Activated T-cell treated with anti-CD3 and anti-CD28 coated beads, Interleukin-2, amount 50 U/mL, for 4 hours (primary cell): Measurements from ENCODE around the gene CACNA1G. TPM values are rescaled to one million over a fixed set of nuclear protein-coding genes. Genes with fewer than 3 reads are reported as not detected.
A peak's percentile ranks its signal among the peaks of the same experiment; 100 is the strongest.

Source experiments
- ATAC-seq, 2 donors: fragments of 200-7000 bp; cut with Tn5 transposase; one replicate each; pipeline ENCODE4 v1.10.0; 2021
- DNase-seq: peaks from one replicate; pipeline ENCODE4 v3.0.0-alpha.2; 2020
- H3K27me3 Mint-ChIP-seq: one replicate; pipeline ENCODE4 v1.8.0; 2021; ENCODE audit warnings: low read depth, mixed read lengths
- H3K36me3 Mint-ChIP-seq: one replicate; pipeline ENCODE4 v1.8.0; 2022; ENCODE audit warnings: mixed read lengths; ENCODE audit not compliant: insufficient read depth
- H3K4me1 Mint-ChIP-seq: one replicate; pipeline ENCODE4 v1.8.0; 2021; ENCODE audit warnings: low read depth, mixed read lengths
- H3K4me3 Mint-ChIP-seq: one replicate; pipeline ENCODE4 v1.8.0; 2021; ENCODE audit warnings: mild to moderate bottlenecking, moderate library complexity, mixed read lengths
- H3K9me3 Mint-ChIP-seq: one replicate; pipeline ENCODE4 v1.8.0; 2021; ENCODE audit warnings: mixed read lengths
- total RNA-seq, 3 donors: library from RNA; stranded (reverse); gene quantifications; one replicate each; pipeline ENCODE4 v1.2.1, GENCODE V29; 2021

CACNA1G gene
- total RNA-seq, 3 donors from 2014 or later = 0.03 TPM; not detected in 2

DNA sequence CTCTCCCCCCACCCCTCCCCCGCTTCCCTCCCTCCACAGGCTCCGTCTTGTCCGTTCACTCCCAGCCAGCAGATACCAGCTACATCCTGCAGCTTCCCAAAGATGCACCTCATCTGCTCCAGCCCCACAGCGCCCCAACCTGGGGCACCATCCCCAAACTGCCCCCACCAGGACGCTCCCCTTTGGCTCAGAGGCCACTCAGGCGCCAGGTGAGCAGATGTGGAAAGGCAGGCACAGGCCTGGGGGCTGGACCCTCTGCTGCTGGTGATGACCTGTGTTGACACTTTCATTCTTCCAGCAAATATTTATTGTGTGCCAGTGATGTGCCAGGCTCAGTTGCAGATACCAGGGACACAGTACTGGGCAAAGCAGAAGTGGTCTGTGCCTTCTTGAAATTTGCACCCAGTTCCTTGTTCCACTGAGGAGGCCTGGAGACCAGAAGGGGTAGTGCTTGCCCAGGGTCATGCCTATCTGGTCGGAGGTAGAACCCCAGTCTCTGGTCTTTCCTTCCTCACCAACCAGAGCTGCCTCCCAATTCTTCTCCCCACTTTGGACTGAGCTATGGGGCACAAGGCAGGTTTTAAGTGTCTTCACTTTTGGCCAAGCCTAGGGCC, 63.9 kb downstream of the CACNA1G start:
- peaks cover 50% of the 10 kb centered on the region for H3K27me3 Mint-ChIP-seq
- H3K9me3 Mint-ChIP-seq = no peaks in the 10 kb centered on the region
- ATAC-seq (no peak), DNase-seq (no peak)
- peaks cover 4% of the 10 kb centered on the region for H3K4me1 Mint-ChIP-seq
- H3K36me3 Mint-ChIP-seq = no peaks in the 10 kb centered on the region
- no peak overlapping the region for H3K4me3 Mint-ChIP-seq

DNA sequence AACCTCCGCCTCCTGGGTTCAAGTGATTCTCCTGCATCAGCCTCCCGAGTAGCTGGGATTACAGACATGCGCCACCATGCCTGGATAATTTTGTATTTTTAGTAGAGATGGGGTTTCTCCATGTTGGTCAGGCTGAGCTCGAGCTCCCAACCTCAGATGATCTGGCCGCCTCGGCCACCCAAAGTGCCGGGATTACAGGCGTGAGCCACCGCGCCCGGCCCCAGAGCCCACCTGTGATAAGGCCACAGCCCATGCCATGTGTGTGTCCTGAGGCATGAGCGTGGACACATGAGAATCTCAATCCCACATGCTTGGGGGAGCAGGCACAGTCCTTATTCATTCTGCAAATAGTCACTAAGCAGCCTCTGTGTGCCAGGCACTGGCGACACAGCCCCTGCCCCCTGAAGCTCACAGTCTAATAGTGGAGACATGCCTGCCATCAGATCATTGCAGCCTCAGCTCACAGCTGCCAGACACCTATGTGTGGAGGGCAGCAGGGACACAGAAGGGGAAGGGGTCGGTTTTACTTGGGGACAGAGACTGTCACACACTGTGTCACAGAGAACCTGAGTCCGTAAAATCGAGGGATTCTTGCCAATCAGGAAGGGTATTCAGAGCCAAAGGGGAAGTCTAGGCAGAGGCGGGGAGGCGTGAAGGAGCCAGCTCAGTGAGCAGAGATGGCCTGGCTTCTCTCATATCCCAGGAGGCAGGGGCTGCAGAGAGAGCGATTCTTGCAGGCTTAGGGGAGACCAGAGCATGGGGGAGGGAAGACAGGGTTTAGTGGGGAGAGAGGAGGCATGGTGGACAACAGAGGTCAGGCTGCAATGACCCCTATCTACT, 64.7 kb downstream of the CACNA1G start:
- H3K27me3 Mint-ChIP-seq = peaks cover 55% of the 10 kb centered on the region
- no peak for DNase-seq

DNA sequence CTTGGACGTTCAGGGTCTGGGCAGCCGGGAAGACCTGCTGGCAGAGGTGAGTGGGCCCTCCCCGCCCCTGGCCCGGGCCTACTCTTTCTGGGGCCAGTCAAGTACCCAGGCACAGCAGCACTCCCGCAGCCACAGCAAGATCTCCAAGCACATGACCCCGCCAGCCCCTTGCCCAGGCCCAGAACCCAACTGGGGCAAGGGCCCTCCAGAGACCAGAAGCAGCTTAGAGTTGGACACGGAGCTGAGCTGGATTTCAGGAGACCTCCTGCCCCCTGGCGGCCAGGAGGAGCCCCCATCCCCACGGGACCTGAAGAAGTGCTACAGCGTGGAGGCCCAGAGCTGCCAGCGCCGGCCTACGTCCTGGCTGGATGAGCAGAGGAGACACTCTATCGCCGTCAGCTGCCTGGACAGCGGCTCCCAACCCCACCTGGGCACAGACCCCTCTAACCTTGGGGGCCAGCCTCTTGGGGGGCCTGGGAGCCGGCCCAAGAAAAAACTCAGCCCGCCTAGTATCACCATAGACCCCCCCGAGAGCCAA, 65.6 kb downstream of the CACNA1G start:
- H3K27me3 Mint-ChIP-seq = peaks cover 59% of the 10 kb centered on the region
- no peak overlapping the region for H3K4me3 Mint-ChIP-seq
- peak; percentile 75 to 77 for ATAC-seq
- H3K9me3 Mint-ChIP-seq = no peaks in the 10 kb centered on the region
- peak; percentile 61 for DNase-seq
- peaks cover 4% of the 10 kb centered on the region for H3K4me1 Mint-ChIP-seq
- H3K36me3 Mint-ChIP-seq = no peaks in the 10 kb centered on the region

More for the DNA sequence above, 64.7 kb downstream of the CACNA1G start:
- Mint-ChIP-seq H3K36me3 (no peaks in the 10 kb centered on the region), H3K4me1 (peaks cover 4% of the 10 kb centered on the region), H3K9me3 (no peaks in the 10 kb centered on the region), H3K4me3 (no peak overlapping the region)
- no peak for ATAC-seq

DNA sequence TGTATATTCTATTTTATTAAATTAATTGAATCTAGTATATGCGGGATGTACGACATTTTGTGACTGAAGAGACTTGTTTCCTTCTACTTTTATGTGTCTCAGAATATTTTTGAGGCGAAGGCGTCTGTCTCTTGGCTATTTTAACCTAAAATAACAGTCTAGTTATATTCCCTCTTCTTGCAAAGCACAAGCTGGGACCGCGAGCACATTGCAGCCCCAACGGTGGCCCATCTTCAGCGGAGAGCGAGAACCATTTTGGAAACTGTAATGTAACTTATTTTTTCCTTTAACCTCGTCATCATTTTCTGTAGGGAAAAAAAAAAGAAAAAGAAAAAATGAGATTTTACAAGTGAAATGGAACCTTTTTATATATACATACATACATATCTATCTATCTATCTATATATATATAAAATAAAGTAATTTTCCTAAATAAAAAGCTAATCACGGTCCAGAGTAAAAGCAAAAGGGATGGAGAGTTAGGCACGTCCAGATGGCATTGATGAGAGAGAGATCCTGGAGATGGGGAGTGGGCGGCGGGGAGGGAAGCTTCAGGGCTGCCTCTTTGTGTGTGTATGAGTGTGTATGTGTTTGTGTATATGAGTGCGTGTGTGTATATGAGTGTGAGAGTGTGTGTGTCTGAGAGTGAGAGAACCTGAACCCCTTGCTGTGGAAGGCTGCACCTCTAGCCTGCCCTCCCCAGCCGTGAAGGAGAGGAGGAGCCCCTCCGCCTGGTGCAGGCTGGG, 66.7 kb downstream of the CACNA1G start:
- no peaks in the 10 kb centered on the region for H3K9me3 Mint-ChIP-seq
- ATAC-seq (no peak), DNase-seq (no peak)
- no peak overlapping the region for H3K4me3 Mint-ChIP-seq
- H3K4me1 Mint-ChIP-seq = peaks cover 4% of the 10 kb centered on the region
- peaks cover 65% of the 10 kb centered on the region for H3K27me3 Mint-ChIP-seq
- H3K36me3 Mint-ChIP-seq = no peaks in the 10 kb centered on the region

DNA sequence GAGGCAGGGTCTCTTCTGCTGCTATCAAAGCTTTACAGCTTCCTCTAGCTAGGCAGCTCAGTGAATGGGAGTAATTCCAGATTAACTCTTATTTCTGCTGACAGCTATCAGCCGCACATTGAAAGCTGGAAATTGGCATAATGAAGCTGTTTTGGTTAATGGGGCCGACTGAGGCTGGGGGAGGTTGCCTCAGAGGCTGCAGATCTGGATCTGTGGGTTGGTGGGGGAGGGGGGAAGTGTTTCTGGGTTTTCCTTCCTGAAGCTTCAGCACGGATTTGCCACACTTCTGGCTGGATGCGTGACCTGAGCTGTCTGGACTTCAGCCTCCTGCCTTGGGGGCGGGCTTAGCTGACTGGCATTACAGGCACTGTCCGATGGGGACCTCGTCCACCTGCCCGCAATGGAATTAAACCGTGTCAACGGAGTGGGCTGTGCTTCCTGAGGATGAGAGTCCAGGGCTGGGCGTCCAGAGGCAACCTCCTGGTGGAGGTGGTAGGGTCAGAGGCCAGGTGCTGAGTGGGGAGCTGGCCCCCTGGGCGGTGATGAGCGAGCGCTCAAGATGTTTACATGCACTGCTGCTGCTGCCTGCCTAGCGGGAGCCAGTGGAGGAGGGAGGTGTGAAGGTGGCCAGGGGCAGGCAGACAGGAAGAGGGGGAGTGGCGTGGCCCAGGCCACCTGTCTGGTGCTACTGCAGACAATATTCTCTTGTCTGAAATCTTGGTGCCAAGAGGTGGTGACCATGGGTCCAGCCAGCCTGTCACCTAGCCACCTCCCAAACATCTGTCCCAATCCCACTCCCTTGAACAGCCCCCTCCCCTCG, 67.5 kb downstream of the CACNA1G start:
- DNase-seq = no peak
- Mint-ChIP-seq H3K9me3 (no peaks in the 10 kb centered on the region), H3K4me3 (no peak overlapping the region), H3K27me3 (peaks cover 73% of the 10 kb centered on the region), H3K36me3 (no peaks in the 10 kb centered on the region), H3K4me1 (peaks cover 4% of the 10 kb centered on the region)
- no peak for ATAC-seq

DNA sequence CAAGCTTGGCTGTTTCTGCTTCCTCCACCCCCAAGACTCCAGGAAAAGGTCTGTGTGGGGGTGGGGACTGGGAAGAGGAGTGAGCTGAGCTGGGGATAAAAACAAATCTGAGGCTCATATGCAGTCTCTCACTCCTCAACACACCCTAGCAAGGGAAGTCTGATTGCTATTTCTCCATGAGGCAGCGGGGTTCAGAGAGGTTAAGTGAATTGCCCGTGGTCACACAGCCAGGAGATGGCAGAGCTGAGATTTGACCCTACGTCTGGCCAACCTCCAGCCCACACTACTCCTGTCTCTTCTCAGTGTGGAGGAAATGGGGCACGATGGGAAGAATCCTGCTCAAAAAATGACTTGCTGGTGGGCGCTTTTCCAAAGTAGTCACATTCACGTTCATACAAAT, 69.4 kb downstream of the CACNA1G start:
- H3K4me1 Mint-ChIP-seq = peaks cover 4% of the 10 kb centered on the region
- peaks cover 85% of the 10 kb centered on the region for H3K27me3 Mint-ChIP-seq
- no peaks in the 10 kb centered on the region for H3K36me3 Mint-ChIP-seq
- no peaks in the 10 kb centered on the region for H3K9me3 Mint-ChIP-seq
- no peak for DNase-seq
- no peak for ATAC-seq
- H3K4me3 Mint-ChIP-seq = no peak overlapping the region

DNA sequence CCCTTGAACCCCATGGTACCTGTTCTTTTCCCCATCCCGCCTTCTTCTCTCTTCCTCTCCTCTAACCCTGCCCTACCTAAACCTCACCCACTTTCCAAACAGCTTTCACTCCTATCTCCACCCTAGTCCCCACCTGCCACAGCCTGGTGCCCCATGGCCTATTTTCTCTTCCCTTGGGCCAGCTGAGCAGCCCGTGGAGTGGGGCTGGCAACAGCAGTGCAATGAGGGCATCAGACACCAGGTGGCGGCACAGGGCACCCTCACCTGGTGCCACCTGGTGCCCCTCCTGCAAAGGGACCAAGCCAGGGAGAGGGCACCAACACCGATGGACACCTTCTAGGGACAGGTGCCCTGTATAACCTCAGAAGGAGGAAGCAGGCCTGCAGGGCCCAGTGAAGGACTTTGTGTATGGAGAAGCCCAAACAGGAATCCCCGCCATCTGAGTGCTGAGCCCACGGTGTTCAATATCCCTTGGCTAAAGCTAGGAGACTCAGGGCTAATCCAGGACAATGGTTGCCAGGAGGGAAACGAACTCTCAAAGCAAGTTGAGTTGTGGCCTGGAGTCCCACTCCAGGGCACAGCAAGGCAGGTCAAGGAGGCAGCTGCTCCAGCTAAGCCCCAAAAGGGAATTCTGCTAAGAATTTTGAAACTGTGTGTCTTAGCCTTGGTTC, 70.1 kb downstream of the CACNA1G start:
- DNase-seq (peak; percentile 46), ATAC-seq (peak in 1 of 2 donors; percentile 72)
- peaks cover 81% of the 10 kb centered on the region for H3K27me3 Mint-ChIP-seq
- no peaks in the 10 kb centered on the region for H3K36me3 Mint-ChIP-seq
- H3K4me1 Mint-ChIP-seq = peaks cover 4% of the 10 kb centered on the region
- H3K9me3 Mint-ChIP-seq = no peaks in the 10 kb centered on the region
- no peak overlapping the region for H3K4me3 Mint-ChIP-seq

DNA sequence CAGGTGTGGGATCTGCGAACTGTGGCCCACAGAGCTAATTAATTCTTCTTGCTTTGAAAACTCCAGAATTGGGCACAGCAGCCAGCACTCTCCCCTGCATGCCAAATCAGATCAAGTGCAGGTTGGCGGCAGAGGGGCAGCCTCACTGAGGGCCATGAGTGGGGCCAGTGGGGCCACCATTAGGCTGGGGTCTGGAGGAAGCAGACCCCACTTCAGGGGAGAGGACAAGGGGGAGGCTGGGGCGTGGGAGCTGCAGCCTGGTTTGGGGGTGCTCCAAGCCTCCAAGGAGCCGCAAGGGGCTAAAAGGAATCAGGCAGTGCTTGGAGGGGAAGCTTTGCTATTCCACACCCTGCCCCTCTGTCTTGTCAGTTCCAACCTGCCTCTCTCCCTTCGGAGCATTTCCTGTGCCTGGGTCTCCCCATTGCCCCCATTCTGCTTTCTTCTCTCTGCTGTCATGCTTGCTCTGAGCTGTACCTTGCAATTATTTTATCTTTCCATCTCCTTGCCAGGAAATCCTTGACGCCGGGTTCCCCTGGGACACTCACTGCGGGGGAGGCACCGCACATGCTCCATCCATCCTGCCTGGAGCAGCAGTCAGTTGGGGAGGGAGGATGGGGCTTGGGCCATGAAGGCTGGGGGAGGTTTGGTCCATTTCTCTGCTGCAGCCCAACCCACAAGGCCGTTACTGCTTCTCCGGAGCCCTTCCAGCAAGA, 70.8 kb downstream of the CACNA1G start:
- no peak for DNase-seq
- peaks cover 82% of the 10 kb centered on the region for H3K27me3 Mint-ChIP-seq
- peaks cover 4% of the 10 kb centered on the region for H3K4me1 Mint-ChIP-seq
- no peaks in the 10 kb centered on the region for H3K36me3 Mint-ChIP-seq
- no peak for ATAC-seq
- H3K4me3 Mint-ChIP-seq = no peak overlapping the region
- H3K9me3 Mint-ChIP-seq = no peaks in the 10 kb centered on the region

DNA sequence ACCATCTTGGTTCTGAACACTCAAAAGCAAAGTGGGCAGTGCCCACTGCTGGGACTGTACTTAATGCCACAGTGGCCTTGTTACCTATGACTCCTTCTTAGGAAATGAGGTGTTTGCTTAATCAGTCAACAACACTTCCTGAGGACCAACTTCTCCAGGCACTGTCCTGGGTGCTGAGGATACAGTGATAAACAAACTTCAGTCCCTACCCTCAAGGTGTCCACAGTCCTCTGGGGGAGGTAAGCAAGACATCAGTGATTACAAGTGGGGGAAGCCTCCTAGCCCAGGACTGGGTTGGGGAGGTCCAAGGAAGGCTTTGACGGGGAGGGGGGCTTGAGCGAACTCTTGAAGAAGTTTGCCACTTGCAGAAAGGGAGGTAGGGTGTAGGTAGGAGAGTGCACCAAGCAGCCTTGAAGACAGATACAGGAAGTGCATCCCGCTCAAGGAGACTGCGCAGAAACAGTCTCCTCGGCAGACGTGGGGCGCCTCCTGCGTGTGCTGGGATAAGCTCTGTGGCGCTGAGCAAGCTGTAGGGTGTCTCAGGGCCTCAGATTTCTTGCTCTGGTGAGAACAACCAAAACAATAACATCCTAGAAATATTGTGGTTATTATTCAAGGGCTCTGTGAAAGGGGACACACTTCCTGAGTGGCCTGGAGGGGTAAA, 71.5 kb downstream of the CACNA1G start:
- Mint-ChIP-seq H3K27me3 (peaks cover 84% of the 10 kb centered on the region), H3K9me3 (no peaks in the 10 kb centered on the region), H3K4me1 (peaks cover 4% of the 10 kb centered on the region), H3K4me3 (no peak overlapping the region), H3K36me3 (no peaks in the 10 kb centered on the region)
- ATAC-seq (no peak), DNase-seq (no peak)

DNA sequence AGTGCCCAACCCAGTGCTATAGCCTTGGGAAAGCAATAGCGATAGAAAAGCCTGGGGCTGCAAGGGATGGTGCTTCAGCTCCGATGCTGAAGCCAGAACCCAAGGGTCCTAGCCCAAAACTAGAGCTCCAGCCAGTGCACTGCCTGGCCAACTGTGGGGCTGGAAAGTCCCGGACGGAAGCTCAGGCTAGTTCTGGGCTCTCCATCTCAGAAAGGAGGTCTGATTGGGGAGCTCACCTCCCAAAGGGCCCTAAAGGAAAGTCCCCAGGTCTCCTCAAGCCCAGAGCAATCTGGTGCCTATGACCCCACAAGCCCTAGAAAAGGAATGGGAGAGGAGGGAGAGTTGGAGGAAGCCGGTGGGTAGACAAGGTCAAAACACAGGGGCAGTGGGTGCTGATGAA, 72.1 kb downstream of the CACNA1G start:
- ATAC-seq (no peak), DNase-seq (no peak)
- no peaks in the 10 kb centered on the region for H3K9me3 Mint-ChIP-seq
- peaks cover 4% of the 10 kb centered on the region for H3K4me1 Mint-ChIP-seq
- H3K36me3 Mint-ChIP-seq = no peaks in the 10 kb centered on the region
- H3K27me3 Mint-ChIP-seq = peaks cover 85% of the 10 kb centered on the region
- no peak overlapping the region for H3K4me3 Mint-ChIP-seq

DNA sequence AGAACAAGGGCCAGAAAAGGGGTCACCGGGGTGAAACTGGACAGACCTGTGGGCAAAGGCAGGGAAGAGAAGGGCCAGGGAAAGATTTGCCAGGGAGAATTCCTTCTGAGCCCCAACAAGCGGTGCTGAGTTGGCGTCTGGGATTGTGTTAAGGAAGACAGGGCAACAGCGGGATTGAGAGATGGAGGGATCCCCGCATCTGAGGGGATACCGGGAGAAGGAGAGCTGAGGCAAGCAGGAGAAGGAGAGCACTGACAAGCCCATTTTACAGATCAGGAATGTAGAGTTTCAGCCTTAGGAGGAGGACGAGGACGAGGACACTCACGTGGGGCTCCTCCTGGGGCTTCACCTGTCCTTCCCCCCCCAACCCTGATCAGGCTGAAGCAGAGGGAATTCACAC, 73.2 kb downstream of the CACNA1G start:
- ATAC-seq = no peak
- no peak for DNase-seq
- peaks cover 85% of the 10 kb centered on the region for H3K27me3 Mint-ChIP-seq
- H3K9me3 Mint-ChIP-seq = no peaks in the 10 kb centered on the region
- no peaks in the 10 kb centered on the region for H3K4me1 Mint-ChIP-seq
- no peak overlapping the region for H3K4me3 Mint-ChIP-seq
- H3K36me3 Mint-ChIP-seq = no peaks in the 10 kb centered on the region

DNA sequence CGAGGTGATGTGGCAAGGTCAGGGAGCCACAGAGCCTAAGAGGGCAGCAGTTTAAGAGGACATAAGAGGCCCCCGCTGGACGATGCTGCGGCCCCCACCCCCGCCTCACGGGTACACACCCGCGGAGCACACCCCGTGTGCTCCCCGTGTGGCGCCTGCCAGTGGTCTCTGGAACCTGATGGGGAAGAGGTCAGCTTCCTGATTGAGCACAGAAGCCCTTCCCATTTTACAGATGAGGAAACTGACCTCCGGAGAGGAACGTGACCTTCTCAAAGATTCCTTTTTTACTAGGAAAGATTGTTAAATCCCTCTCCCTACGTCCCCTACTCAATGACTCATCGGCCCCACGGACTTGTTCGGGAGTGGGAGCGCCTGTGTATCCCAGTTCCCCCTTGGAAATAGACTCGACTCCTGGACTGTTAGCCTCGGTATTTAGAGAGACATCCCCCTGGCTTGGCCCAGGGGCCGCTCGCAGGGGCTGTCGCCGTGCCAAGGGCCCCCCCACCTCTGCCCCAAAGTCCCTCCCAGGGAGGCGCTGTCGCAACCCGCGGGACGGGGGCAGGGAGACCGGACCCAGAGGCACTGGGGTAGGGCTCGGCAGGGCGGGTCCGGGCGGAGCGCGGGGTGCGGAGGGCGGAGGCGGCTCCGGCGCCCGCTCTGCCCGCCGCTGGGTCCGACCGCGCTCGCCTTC, 73.9 kb downstream of the CACNA1G start, which contains the start of gene ABCC3:
Gene ABCC3 (plus strand): TSS at position 658 of the 691 bp plus-strand sequence. CDS start 56 bp downstream, outside the sequence.
- Mint-ChIP-seq H3K4me1 (no peaks in the 10 kb centered on the region), H3K9me3 (no peaks in the 10 kb centered on the region), H3K4me3 (no peak within 1 kb of the TSS), H3K36me3 (no peaks in the 10 kb centered on the region), H3K27me3 (peaks cover 84% of the 10 kb centered on the region)
- ATAC-seq (peak; percentile 31 to 64), DNase-seq (no peak)
